Activated T-helper 1 cell treated with anti-CD3 and anti-CD28 coated beads, Interleukin-2, amount 50 U/mL, for 16 hours (primary cell): ENCODE measurements around the gene CNTNAP2.

Source experiments
- DNase-seq, 2 donors: peaks; one replicate each; pipeline ENCODE4 v3.0.0-alpha.2; 2020; ENCODE audit warnings: low read depth in 1 of 2, low spot score in 1 of 2

Gene CNTNAP2

GRCh38 chr7:147436718-147437117 lies 1320.1 kb downstream of the CNTNAP2 start:
- no peak for DNase-seq

DNA sequence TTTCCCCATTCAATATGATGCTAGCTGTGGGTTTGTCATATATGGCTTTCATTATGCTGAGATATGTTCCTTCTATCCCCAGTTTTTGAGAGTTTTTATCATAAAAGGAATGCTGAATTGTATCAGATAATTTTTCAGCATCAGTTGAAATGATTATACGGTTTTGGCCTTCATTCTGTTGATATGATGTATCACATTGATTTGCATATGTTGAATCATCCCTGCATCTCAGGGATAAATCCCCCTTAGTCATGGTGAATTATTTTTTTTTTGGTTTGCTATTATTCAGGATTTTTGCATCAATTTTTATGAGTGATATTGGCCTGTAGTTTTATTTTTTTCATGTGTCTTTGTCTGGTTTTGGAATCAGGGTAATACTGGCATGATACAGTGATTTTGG lies 1321.6 kb downstream of the CNTNAP2 start:
- no peak for DNase-seq

GRCh38 chr7:147443942-147444341 lies 1327.3 kb downstream of the CNTNAP2 start:
- no peak for DNase-seq

- no peak for DNase-seq
Measured at GRCh38 chr7:147452816-147453215, 1336.2 kb downstream of the CNTNAP2 start.

GRCh38 chr7:147465223-147465622 lies 1348.6 kb downstream of the CNTNAP2 start:
- no peak for DNase-seq

DNA sequence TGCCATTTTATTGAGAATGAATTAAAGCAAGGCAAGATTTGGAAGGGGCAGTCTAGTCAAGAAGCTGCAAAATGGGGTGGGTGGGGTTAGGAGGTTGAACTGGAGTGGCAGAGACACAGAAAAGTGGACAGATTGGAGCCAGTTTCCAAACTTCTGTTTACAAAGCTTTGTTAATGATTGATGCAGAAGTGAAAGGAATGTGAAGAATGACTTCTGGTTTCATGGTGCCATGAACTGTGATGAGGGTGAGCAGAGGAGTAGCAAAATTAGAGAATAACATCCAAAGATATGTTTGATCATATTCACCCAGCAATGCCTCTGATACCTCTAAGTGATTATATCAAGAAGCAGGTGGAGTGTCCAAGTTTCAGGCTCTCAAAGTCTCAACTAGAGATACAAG lies 1356.0 kb downstream of the CNTNAP2 start:
- no peak for DNase-seq

- no peak for DNase-seq
Measured at GRCh38 chr7:147474862-147475261, 1358.3 kb downstream of the CNTNAP2 start.

DNA sequence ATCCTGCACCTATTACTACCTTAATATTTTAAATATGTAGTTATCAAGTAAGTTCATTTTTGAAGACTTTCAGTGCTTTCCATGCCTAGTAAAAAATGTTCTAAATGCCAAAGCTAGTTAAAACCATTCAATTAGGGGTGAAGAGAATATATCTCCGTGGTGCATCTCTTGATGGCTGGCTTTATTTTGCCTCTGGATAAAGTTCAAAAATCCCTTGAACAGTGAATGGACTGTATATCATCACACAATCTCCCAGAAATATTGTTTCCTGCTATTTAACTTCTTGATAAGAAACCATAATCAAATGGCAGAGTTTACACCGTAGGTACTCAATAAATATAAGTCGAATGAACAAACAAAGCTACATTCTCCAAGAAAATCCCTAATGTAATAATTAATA lies 1360.9 kb downstream of the CNTNAP2 start:
- DNase-seq = no peak

DNA sequence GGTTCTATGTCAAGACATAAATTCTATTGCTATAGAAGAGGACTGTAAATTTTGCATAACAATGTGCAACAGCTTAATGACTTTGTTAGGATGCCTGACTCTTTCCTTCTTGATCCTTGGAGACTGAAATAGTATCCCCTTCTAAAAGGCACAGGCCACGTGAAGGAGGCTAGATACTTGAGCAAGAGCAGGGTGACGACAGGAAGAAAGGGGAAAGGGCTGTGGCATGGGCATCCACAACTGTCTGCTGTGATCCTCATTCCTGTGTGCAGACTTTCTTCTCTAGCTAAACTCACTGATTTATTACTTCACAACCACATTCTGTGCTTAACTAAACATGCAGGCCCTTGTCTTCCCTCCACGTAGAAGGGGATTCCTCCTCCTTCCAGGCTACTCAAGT lies 1362.2 kb downstream of the CNTNAP2 start:
- DNase-seq = no peak

DNA sequence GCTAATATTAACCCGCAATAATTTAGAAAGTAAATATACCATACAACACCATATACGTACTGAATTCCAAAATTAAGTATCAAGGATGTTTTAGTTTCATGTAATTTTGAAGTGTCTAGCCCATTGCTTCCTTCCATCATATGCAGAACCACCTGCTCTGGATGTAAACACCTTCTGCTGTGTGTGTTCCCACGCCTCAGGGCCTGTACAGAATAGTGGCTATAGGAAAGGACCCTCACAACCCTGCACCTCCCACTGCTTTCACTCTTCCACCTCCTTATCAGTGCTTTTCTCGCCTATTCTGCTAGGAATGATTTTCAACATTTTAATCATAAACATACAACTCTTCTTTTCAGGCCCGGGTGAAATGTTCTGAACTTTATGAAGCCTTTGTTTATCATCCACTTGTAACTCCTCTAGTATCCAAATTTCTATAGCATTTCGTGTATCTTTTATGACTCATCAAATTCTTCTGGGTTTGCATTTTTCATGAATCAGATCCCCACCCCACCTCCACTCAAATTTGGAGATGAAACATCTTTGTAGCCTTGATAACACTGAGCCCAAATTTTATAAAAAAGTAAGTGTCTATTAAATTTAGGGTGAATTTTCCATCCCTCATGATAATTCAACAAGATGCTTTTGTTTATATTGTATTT lies 1367.2 kb downstream of the CNTNAP2 start:
- DNase-seq = no peak

DNA sequence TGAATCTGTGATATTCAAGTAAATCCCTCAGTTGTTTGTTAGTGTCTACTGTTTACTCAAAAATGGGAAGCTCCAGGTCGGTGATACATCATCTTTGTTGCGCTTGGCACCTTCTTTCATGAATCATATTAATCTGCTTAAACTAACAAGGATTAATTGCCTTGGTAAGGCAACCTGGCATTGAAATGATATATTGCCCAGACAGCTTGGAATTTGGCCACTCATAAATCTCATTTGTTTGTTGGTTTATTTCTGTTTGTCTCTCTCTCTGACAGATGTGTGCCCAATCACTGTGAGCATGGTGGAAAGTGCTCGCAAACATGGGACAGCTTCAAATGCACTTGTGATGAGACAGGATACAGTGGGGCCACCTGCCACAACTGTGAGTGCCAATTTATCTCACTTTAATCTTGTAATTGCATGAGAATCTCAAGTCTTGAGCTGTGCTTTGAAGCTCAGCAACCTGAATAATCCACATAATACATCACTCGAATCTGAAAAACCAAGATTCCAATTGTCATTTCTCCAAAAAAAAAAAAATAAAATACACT lies 1369.1 kb downstream of the CNTNAP2 start:
- no peak for DNase-seq

DNA sequence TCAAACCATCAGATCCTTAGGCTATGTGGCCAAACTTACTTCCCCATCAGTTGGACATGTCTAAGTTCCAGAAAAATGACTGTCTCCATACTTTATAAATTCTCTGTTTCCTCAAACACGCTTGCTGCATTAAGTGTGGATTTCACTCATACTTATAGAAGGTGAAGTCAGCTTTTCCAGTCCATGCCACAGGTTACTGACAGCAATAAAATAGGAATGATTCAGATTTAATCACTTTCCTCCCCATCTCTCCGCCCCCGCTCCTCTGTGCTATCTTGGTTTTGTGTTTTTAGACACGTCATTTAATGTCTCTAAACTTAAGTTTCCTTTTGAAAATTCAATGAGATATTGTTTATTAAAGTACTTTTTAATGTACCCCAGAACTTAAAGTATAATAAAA lies 1376.0 kb downstream of the CNTNAP2 start:
- no peak for DNase-seq

GRCh38 chr7:147496209-147496608 lies 1379.6 kb downstream of the CNTNAP2 start:
- no peak for DNase-seq

DNA sequence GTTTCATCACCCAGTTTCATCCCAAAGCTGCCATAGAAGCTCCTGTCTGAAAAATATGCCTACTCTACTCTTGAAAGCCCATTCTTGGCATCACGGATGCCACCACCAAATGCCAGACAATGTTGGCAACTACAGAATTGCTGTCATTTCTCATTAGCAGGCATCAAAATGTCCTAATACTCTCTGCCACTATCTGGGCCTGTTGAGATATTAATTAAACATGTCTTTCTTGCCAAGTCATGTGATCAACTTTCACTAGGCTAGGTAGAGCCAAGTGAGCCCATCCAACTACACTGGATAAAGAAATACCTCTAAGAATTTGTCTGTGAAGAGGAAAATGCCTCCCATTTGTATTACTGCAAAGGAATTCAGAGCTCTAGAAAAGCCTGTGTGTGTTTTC lies 1380.6 kb downstream of the CNTNAP2 start:
- DNase-seq = no peak

DNA sequence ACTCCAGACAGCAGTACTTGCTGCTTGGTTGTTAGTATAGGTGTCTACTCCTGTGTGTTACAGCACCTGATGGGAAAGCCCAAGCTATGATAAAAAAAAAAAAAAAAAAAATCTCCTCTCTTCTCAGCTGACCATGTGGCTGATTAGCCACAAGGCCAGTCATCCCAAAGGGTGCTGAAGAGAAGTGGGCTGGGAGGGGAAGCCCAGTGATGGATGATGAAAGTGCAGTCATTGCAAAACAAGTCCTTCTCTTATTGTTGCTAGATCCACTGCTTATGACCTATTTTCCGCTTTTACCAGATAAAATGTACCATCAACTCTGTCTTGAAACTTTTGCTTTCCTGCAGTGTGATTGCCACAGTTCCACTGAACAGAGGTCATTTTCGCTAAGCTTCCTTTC lies 1381.5 kb downstream of the CNTNAP2 start:
- DNase-seq = no peak

- no peak for DNase-seq
Measured at GRCh38 chr7:147509035-147509501, 1392.5 kb downstream of the CNTNAP2 start.

DNA sequence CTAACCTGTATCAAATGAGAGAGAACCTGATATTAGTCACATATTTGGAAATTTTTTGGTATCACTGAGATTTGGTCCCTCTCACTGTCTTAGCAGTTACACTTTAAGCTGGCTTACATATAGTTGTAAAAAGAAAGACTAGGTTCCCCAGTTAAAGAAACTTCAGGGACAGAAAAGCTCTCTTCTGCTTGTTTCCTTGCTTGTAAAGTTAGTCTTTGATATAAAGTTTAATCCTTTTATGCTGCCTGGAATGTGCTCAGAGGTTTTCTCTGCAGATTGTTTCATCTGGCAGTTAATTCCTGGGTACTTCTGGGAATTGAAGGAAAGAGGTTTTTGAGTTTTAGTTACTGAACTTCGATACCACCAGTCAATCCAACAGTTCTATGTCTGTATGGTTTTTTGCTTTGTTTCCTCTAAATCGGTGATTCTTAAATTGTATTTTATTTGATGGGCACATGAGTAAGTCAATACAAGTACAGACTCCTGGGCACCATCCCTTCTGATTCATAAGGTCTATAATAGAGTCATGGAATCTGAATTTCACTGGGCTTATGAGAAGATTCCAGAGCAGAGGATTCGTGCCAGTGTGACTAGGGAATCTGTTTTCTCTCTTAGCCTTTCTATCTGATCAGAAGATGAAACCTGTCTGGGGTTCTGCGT lies 1393.1 kb downstream of the CNTNAP2 start:
- no peak for DNase-seq

DNA sequence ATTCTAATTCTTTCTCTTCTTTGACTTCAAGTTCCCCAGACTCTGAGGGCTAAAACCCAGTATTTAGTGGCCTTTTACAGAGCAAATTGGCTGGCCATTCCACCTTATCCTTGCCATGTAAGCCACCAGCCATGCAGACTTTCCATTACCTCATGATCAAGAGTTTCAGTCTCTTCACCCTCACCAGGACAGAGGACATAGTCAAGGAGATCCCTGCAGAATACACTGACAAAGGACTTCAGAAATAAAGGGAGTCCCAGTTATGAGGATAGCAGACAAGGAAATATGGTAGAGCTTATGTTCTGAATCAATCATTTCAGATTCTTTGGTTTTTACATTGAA lies 1393.6 kb downstream of the CNTNAP2 start:
- no peak for DNase-seq

- DNase-seq = no peak
Measured at GRCh38 chr7:147510923-147511322, 1394.3 kb downstream of the CNTNAP2 start.

DNA sequence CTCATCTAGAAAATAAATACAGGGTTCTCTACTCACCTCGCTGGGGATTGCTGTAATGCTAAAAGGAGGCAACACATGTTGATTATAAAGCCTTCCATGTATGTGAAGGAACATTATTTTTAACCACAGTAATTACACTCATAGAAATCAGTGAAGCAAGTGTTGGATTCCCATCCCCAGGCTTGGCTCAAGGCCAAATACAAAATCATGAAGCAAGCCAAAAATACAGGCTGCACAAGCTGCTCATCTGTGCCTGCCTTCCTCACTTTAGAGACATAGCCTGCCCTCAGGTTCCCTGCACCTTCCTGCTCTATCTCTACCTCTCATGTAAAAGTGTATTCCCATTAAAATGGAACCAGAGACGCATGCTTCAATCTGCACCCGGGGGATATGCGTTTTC lies 1396.8 kb downstream of the CNTNAP2 start:
- no peak for DNase-seq

DNA sequence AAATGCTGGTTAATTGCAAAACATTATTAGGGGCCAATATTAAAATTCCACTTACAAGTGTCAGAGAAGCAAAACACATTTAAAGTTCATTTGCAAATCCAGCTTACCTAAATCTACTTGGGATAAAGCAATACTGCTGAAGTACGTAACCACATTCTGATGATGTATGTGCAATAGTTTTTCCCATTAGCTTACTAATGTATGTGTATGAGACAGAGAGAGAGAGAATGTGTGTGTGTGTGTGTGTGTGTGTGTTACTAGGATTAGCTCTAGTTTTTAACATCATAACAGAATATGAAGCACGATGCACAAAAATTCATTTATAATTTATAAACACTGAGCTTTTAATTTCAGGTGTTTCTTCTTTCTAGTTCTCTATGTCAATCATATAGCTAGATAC lies 1399.8 kb downstream of the CNTNAP2 start:
- DNase-seq = no peak

DNA sequence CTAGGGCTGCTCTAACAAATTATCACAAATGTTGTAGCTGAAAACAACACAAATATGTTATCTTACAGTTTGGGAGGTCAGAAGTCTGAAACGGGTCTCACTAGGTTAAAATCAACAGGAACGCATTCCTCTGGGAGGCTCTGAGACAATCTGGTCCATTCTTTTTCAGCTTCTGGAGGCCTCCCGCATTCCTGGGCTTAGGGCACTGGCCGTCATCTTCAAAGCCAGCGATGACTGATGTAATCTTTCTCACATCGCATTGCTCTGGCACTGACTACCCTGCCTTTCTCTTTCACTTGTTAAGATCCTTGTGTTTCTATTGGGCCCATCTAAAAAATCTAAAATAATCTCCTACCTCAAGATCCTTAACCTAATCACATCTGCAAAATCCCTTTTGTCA lies 1402.5 kb downstream of the CNTNAP2 start:
- no peak for DNase-seq

- no peak for DNase-seq
Measured at GRCh38 chr7:147523056-147523455, 1406.5 kb downstream of the CNTNAP2 start.
